GM08714 (cell line): ENCODE measurements around the gene NT5C.

Experiments used
- H3K4me3 ChIP-seq: fragments of 200-500 bp; sonication (Bioruptor generic); 2 replicates; pipeline ENCODE4 v1.5.1; 2014; ENCODE audit warnings: mild to moderate bottlenecking, low read length, inconsistent platforms
- ZNF274 ChIP-seq: IDR thresholded peaks from 2 replicates; pipeline ENCODE4 v1.6.1; 2012; ENCODE audit warnings: mild to moderate bottlenecking, low read depth, low read length

The NT5C gene

DNA sequence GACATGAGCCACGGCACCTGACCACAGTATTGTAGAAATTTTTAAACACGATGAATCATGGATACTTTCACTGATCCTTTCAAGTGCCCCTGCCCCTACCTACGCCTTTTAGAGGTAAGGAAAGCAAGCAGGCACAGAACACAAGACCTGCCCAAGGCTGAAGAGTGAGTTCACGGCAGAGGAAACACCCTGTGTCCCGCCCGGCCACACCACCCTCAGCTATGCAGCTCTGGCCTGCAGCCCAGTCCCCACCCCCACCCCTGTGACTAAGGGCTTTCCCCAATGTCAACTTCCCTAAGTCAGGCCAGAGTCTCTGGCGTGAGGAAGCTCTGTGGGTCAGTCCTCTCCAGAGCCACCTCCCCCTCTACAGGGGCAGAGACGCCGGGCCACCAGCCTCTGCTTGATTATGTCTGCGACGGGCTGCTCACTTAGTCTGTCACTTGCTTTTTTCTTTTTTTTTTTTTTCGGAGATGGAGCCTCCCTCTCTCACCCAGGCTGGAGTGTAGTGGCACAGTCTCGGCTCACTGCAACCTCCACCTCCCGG is 35.4 kb downstream of the NT5C start:
- TF ChIP-seq ZNF274: no peak
- no peak overlapping the region for H3K4me3 ChIP-seq

DNA sequence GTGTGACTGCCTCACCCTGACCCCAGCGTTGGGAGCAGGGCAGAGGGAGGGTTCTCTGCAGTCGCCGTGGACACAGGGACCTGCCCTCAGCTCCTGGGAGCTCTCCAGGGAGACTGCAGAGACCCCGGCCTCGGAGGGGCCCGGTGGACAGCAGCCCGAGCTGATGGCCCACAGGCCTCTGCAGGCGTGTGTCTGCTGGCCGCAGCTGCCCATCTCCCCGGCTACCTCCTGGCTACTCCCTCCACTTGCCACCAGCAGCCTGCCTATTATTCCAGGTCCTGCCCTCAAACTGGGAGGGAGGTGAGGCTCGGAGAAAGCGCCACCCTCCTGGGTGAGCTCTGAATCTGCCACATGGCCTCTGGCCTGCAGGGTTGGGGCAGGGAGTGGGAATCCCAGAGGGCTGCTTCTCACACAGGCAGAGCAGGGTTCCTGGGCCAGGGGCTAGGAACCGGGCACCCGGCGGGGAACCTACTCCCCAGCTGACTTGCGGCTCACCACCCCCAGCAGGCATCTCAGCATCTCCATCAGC is 36.6 kb downstream of the NT5C start:
- no peak for TF ChIP-seq ZNF274
- H3K4me3 ChIP-seq: no peak overlapping the region

DNA sequence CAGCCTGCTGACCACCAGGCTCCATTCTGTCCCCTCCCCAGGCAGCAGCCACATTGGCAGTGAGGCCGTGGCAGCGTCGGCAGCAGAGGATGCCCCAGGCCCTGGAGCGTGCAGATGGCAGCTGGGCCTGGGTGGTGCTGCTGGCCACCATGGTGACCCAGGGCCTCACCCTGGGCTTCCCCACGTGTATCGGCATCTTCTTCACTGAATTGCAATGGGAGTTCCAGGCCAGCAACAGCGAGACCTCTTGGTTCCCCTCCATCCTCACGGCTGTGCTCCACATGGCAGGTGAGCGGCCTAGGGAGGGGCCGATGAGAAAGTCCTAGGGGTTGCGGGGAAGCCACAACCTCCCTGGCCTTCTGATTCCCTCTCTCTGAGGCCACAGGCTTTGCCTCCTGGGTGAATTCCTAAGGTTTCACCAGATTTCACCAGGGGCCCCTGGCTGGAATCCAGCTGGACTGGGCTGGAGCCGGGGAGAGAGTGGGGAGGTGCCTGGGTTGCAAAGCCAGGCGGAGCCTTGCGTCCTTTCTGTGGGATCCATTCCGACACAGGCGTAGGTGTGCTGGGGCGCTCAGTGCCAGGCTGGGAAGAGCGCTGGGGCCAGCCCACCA is 37.9 kb downstream of the NT5C start:
- H3K4me3 ChIP-seq: no peak overlapping the region
- TF ChIP-seq ZNF274: no peak

DNA sequence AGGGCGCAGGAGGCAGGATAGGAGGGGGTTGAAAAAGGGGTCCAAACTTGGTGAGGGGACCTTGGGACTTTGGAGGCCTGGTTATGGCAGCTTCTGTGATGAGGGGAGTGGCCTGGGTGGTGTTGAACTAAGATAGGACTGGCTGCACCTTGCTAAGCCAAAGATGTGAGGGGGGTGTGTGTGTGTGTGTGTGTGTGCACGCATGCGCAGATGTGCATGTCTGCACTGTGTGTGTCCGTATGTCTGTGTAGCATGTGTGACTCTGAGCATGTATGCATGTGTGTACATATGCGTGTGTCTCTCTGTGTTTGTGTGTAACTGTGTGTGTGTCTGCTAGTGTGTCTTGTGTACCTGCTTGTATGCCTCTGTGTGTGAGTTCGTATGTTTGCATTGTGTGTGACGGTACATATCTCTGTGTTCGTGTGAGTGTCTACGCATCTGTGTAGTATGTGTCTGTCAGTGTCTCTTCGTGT is 39.7 kb downstream of the NT5C start:
- TF ChIP-seq ZNF274: no peak
- H3K4me3 ChIP-seq: no peak overlapping the region

DNA sequence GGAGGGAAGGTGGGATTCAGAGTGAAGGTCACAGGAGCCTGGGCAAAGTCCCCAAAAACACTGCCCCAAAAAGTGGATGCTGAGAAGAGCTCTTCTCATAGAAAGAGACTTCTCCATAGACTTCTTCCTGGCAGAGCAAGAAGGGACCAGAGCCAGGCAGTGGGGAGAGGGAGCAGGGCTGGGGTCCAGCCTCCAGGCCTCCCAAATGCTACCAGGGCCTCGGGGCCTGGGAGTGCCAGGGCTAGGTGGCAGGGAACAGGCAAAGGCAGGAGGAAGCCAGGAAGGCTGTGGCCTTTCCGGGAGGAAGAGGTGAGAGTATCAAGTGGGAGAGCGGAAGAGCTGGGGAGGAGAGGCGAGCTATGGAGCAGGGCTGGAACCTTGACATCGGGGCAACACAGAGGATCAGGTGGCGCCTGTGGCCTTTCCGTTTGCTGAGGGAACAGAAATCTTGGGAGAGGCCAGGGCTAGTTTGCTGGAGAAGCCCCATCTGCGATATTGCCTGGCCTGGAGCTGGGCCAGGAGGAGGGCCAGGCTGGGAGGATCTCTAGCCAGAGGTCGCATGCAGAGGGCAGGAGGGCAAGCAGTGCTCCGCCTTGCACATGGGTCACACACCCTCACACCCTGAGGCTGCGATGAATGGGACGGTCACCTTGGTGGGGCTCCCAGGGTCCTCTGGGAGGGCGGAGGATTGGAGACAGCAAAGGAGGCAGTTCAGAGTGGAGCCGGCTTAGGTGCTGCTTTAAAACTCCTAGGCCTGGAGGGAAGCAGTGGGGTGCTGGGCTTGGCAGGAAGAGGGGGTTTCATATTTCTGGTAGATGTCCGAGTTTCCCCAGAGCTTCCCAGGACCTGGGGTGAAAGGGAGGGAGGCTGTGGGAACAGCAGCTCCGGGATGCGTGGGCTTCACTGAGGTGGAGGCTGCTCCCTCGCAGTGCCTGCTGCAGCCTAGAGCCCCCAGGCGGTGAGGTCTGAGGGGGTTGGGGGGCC is 40.4 kb downstream of the NT5C start:
- H3K4me3 ChIP-seq: no peak overlapping the region
- TF ChIP-seq ZNF274: no peak

DNA sequence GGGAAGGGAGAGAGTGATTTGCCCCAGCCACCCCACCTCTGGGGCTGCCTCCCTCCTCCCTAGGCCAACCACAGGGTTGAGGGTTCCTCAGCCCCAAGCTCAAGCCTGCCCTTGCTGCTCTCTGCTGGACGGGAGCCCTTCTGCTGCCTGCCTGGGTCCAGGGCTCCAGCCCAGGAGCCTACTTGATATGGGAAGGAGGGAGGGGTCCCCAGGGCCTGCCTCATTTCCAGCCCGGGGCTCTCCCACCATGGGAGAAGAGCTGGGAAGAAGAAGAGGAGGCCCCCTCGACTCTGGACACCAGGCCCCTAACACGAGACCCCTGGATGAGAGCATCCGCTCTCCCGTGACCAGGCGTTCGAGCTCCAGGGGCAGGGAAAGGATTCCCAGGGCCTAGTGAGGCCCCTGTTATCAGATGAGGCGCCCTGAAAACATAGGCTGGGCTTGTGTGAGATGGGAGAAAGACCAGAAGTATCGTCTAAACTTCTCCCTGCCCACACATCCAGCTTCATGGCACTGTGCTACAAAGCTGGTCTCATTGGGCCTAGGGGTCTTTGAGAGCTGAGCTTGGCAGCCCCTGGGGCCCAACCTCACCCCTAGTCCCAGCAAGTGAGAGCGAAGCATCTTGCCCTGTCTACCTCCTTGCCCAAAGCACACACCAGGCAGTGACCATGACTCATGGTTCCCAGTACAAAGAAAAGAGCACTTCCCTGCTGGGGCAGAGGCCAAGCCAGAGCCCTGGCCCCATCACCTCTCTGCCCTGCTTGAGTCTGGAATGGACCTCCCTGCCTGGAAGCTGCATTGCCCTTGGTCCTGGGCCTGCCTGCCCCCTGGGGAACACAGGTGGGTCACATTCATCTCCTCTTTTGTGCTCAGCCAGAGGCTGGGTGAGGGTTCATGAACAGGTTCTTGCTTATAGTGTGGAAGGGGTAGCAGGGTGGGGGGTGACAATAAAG is 42.8 kb downstream of the NT5C start:
- no peak for TF ChIP-seq ZNF274
- no peak overlapping the region; the same call in 1 of the 2 replicates for H3K4me3 ChIP-seq

DNA sequence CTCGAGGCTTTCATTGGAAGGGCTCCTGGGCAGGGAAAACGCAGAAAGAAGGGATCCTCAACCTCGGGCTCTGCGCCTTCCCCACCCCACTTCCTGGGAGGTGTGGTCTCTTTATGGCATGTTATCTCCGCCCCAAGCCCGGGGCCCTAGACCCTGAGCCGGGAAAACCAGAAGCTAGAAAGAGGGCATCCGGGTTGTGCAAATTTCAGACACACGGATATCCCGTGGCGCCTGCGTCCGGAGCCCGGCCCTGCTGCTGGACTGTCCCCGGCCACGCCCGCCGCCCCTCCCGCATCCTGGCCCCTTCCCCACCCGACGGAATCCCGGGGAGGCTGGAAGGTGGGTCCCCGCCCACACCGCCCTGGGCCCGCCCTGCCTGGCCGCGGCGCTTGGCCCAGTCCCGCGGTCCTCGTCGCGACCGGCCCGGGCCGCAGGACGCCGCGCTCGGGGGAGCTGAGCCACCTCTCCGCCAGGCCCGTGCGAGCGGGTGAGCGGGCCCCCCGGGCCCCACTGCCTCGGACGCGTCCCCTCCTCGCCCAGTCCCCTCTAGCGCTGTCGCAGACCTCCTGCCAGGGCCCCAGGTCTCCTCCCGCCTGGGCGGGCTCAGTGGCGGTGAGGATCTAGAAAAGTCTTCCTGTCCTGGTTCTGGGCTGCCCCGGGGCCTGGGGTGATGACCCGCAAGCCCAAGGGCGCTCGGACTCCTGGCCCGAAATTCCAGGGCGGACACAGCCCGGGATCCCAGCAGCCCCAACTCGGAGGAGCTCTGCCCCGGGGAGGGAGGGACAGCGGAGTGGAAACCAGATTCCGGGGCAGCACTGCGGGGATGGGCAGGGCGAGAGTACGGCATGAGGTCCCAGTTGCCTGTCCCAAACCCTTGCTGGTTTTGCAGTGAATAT is 43.7 kb downstream of the NT5C start, which contains the start of gene SLC16A5:
Gene SLC16A5, plus strand, starts transcription at position 397 of the 896 bp plus-strand sequence. CDS start 5,683 bp downstream, outside the sequence.
- peak within 1 kb of the TSS; percentile 45; the same call in 1 of the 2 replicates for H3K4me3 ChIP-seq
- no peak for TF ChIP-seq ZNF274

DNA sequence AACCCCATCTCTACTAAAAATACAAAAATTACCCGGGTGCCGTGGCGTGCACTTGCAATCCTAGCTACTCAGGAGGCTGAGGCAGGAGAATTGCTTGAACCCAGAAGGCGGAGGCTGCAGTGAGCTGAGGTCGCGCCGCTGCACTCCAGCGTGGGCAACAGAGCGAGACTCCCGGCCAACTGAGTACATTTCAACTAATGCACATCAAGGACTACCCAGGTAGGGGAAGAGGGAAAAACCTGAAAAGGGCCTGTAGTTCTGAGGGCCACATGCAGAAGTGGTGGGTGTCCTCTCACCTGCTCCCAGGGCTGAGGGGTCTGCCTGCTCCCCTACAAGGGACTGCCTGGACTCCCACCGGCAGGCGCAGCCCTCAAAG is 44.4 kb downstream of the NT5C start:
- H3K4me3 ChIP-seq: peak overlapping the region; percentile 45; the same call in 1 of the 2 replicates

DNA sequence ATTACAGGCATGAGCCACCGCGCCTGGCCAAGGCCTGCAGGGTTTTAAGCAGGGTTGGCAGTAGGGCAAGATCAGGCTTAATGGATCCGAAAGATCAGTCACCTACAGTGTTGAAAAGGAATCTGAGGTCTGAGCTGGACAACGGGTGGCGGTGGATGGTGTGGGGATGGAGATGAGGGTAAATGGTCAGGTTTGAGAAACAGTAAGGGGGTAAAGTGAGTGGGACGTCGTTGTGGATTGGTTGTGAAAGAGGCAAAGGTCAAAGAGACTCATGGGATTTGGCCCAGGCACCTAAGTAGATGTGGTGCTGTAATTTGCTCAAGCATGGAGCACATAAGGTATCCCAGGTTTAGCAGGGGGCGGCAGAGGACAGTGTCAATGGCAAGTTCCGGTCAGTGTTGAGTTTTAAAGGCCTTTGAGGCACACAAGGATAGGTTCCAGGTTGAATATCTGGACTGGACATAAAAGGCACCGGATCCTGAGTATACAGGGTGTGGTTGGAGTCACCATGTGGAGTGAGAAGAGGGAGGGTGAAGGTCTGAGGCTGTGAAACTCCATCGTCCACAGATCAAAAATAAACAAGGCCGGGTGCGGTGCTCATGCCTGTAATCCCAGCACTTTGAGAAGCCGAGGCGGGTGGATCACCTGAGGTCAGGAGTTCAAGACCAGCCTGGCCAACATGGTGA is 44.9 kb downstream of the NT5C start:
- H3K4me3 ChIP-seq: no peak overlapping the region
- TF ChIP-seq ZNF274: no peak

More for the DNA sequence above, 44.4 kb downstream of the NT5C start:
- no peak for TF ChIP-seq ZNF274

DNA sequence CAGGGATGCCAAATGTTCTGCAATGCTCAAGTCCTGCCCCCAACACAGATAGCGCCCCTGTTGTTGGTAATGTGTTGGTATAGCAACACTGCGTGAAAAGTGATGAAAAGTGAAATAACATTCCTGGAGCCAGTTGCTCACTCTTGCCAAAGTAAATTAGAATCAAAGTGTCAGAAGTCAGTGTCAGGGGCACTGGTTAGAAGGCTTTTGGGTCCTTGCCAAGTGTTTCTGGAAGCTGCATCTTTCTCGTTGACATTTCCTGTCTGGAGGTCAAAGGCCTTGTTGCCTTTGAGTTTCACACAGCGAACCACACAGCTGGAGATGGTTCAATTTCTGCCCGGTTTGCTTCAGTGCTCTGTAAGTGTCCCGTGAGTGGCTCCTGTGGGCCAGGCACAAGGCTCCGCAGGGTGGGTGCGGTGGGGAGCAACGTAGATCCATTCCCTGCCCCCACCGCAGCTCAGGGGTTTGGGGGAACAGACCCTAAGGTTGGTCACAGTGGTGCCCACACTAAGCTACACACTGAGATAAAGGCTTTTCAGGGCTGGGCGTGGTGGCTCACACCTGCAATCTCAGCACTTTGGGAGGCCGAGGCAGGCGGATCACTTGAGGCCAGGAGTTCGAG is 47.4 kb downstream of the NT5C start:
- TF ChIP-seq ZNF274: no peak
- no peak overlapping the region for H3K4me3 ChIP-seq

DNA sequence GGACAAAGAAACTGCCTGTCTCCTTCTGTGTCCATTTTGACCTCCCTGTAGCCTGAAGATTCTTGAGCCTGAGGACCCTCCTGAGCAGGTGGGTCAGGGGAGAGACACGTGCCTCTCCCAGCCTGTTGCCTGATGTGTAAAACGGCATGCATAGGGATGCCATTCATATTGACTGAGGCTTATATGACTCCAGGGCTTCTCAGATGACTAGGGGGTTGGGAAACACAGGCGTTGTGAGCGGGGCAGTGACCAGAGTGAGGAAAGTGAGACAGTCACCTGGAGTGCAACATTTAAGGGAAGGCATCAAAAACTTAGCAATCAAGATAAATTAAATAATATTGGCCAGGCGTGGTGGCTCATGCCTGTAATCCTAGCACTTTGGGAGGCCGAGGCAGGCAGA is 48.9 kb downstream of the NT5C start:
- no peak for TF ChIP-seq ZNF274
- no peak overlapping the region for H3K4me3 ChIP-seq
